Esophagus squamous epithelium (tissue), 5 donors: ENCODE results near the gene PSMG4. TPM values are rescaled to one million over a fixed set of nuclear protein-coding genes. Genes with fewer than 3 reads are reported as not detected.

Experiments
- DNase-seq: peaks from one replicate; lab custom pipeline; 2025; lab: John Stamatoyannopoulos, UW
- H3K27ac ChIP-seq, 4 donors: fragments of 200-600 bp; sonication (generic); one replicate each; pipeline ENCODE4 v1.5.1; 2016 to 2019; ENCODE audit warnings: mild to moderate bottlenecking in 1 of 4
- H3K27me3 ChIP-seq, 4 donors: fragments of 200-600 bp; sonication (generic); 1 replicate in 3 of 4; 2 replicates in 1 of 4; pipeline versions ENCODE4 v1.5.1 to v1.6.0; 2017 to 2021; ENCODE audit warnings: antibody characterized with exemption in 1 of 4
- H3K36me3 ChIP-seq, 3 donors: fragments of 200-600 bp; sonication (generic); one replicate each; pipeline ENCODE4 v1.5.1; 2016 to 2019
- H3K4me1 ChIP-seq, 3 donors: fragments of 200-600 bp; sonication (generic); one replicate each; pipeline ENCODE4 v1.5.1; 2017 to 2019
- H3K4me3 ChIP-seq, 4 donors: fragments of 200-600 bp; sonication (generic); 1 replicate in 3 of 4; 2 replicates in 1 of 4; pipeline ENCODE4 v1.5.1; 2016 to 2019; ENCODE audit warnings: mild to moderate bottlenecking in 2 of 4, moderate library complexity in 1 of 4
- H3K9me3 ChIP-seq, 3 donors: fragments of 200-600 bp; sonication (generic); one replicate each; pipeline ENCODE4 v1.5.1; 2016 to 2019
- POLR2A ChIP-seq, 4 donors: fragments of 450-650 bp; IDR thresholded peaks; one replicate each; pipeline ENCODE4 v1.6.1; 2017; ENCODE audit warnings: antibody characterized with exemption in 4 of 4, mild to moderate bottlenecking in 4 of 4, moderate library complexity in 3 of 4
- WGBS, 2 donors: methylation state at CpG; one replicate each; pipeline ENCODE4 v1.1.5; 2018; 5-methylcytosine and 5-hydroxymethylcytosine counted together
- intact Hi-C: fragments of 100-400 bp; cut with DNase I; formaldehyde crosslinking; loops from one replicate; pipeline ENCODE4 v1.15.0; 2022
- total RNA-seq, 4 donors: library from RNA; depleted of rRNA; stranded (reverse); fragments of >200 nt; gene quantifications; one replicate each; pipeline ENCODE4 v1.1.0, GENCODE V29; 2016
- TF ChIP-seq, protein P1 (sequence below), 6 experiments: fragments of 450-650 bp in 4 of 6; fragments of 200-600 bp in 2 of 6; sonication (generic) in 2 of 6; IDR thresholded peaks; one replicate each; pipeline ENCODE4 v1.5.1; 2016 to 2019; ENCODE audit warnings: antibody characterized with exemption in 6 of 6, mild to moderate bottlenecking in 4 of 6, moderate library complexity in 4 of 6
- donor health status: DM: yes; HTN: yes; CAD: no.

PSMG4 gene
- total RNA-seq, 4 donors from 2014 or later: 9.4 to 36.0 (median 14.9) TPM

DNA sequence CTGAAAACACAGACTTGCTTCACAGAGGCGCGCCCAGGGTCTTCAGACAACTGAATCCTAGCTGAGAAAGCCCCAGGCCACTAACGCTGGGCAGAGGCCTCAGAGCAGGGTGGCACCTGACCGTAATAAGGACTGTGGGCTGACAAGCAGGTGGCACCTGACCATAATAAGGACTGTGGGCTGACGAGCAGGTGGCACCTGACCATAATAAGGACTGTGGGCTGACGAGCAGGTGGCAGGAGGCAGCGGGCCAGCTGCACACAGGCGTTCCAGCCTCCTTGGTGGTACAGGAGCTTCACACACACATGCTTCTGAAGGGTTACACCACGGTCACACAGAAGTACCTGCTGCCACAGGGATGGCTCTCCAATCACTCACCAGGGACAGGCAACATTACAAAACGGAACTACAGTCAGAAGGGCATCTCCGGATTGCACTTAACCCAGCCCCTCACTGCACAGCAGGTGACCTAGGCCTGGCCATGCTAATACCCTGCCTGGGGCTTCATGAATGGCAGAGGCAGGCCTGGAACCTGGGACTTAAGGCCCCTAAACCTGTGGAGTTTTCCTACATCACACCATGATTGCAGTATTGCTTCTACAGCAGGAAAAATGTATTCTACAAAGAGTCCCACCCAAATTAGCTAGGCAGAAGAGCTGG is 50.8 kb downstream of the PSMG4 start:
- WGBS, 2 donors: 82 to 88% methylated on average over 7 to 11 of the region's 11 CpGs
- TF ChIP-seq POLR2A (IDR thresholded peaks at IDR 0.05): no peak
- TF ChIP-seq, protein P1, sequence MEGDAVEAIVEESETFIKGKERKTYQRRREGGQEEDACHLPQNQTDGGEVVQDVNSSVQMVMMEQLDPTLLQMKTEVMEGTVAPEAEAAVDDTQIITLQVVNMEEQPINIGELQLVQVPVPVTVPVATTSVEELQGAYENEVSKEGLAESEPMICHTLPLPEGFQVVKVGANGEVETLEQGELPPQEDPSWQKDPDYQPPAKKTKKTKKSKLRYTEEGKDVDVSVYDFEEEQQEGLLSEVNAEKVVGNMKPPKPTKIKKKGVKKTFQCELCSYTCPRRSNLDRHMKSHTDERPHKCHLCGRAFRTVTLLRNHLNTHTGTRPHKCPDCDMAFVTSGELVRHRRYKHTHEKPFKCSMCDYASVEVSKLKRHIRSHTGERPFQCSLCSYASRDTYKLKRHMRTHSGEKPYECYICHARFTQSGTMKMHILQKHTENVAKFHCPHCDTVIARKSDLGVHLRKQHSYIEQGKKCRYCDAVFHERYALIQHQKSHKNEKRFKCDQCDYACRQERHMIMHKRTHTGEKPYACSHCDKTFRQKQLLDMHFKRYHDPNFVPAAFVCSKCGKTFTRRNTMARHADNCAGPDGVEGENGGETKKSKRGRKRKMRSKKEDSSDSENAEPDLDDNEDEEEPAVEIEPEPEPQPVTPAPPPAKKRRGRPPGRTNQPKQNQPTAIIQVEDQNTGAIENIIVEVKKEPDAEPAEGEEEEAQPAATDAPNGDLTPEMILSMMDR (IDR thresholded peaks at IDR 0.05): no peak
- Histone ChIP-seq H3K27me3 (no peaks in the 10 kb centered on the region), H3K9me3 (no peaks in the 10 kb centered on the region), H3K27ac (no peak overlapping the region), H3K36me3 (peaks cover 0 to 51% (median 12%) of the 10 kb centered on the region in 3 donors), H3K4me1 (peaks cover 0 to 16% (median 0%) of the 10 kb centered on the region in 3 donors), H3K4me3 (no peak overlapping the region)
- DNase-seq: no peak
- intact Hi-C loops: no loop called here

DNA sequence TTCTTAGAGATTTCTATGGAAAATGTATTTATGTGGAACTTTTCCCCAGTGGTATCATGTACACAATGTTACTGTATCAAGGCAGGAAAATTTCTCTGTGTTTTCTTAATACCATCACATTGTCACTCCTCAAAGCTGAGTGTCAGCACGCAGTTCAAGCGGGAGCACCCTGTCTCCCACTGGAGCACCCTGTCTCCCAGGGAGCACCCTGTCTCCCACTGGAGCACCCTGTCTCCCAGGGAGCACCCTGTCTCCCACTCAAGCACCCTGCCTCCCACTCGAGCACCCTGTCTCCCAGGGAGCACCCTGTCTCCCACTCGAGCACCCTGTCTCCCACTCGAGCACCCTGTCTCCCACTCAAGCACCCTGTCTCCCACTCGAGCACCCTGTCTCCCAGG is 51.3 kb downstream of the PSMG4 start:
- TF ChIP-seq, protein P1 (IDR thresholded peaks at IDR 0.05): no peak
- TF ChIP-seq POLR2A (IDR thresholded peaks at IDR 0.05): no peak
- no peak for DNase-seq
- H3K36me3 ChIP-seq: peaks cover 0 to 51% (median 14%) of the 10 kb centered on the region in 3 donors
- H3K4me3 ChIP-seq: no peak overlapping the region
- no peak overlapping the region for H3K27ac ChIP-seq
- no peaks in the 10 kb centered on the region for H3K27me3 ChIP-seq
- intact Hi-C loops: no loop called here
- H3K4me1 ChIP-seq: peaks cover 0 to 16% (median 0%) of the 10 kb centered on the region in 3 donors
- 75 to 88% methylated on average over 6 of the region's 6 CpGs for WGBS, 2 donors
- H3K9me3 ChIP-seq: no peaks in the 10 kb centered on the region

DNA sequence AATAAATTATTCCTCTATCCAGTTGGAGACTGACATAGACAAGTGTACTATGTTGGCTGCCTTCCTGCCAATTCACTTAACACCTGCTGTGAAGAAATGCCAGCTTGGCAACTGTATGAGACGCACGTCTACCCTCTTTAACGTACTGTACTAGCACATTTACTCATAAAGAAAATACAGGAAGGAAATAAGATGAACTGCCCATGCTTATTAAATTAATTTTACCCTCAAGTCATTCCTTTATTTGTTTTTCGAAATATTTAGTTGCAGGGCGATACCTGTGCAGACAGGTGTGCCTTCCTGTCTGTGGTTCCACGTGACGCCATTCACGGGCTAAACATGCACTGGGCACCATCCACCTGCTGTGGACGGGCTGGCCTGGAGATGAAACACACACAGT is 52.0 kb downstream of the PSMG4 start:
- H3K27ac ChIP-seq: no peak overlapping the region
- H3K36me3 ChIP-seq: peaks cover 0 to 51% (median 17%) of the 10 kb centered on the region in 3 donors
- no peak overlapping the region for H3K4me3 ChIP-seq
- TF ChIP-seq, protein P1 (IDR thresholded peaks at IDR 0.05): no peak
- TF ChIP-seq POLR2A (IDR thresholded peaks at IDR 0.05): no peak
- no peaks in the 10 kb centered on the region for H3K27me3 ChIP-seq
- no peak for DNase-seq
- 46 to 56% methylated on average over 5 to 8 of the region's 9 CpGs for WGBS, 2 donors
- H3K9me3 ChIP-seq: no peaks in the 10 kb centered on the region
- H3K4me1 ChIP-seq: peaks cover 0 to 16% (median 0%) of the 10 kb centered on the region in 3 donors
- intact Hi-C loops: no loop called here

DNA sequence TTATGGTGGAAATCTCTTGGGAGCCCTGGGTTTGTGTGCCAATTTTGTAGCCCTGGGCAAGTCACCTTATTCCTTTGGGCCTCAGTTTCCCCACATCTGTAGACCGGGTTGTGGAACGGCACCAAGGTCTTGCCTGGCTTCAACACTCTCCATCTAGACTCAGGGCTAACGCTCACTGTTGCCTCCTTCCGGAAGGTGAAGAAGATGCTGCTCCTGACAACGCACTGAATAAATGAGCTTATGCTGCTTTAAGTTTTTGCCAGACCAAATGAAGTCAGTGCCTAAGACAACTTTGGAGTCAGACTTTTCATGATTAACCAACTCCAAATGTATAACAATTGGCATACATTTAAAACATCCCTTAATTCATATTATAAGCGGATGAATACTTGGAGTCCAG is 53.1 kb downstream of the PSMG4 start:
- WGBS, 2 donors: 96 to 97% methylated on average over 6 of the region's 6 CpGs

More for the DNA sequence above, 53.1 kb downstream of the PSMG4 start:
- no peak overlapping the region for H3K4me3 ChIP-seq
- TF ChIP-seq, protein P1 (IDR thresholded peaks at IDR 0.05): no peak
- no peak for TF ChIP-seq POLR2A (IDR thresholded peaks at IDR 0.05)
- intact Hi-C loops: no loop called here
- H3K27me3 ChIP-seq: no peaks in the 10 kb centered on the region
- H3K27ac ChIP-seq: no peak overlapping the region
- peaks cover 0 to 16% (median 0%) of the 10 kb centered on the region in 3 donors for H3K4me1 ChIP-seq
- no peaks in the 10 kb centered on the region for H3K9me3 ChIP-seq
- DNase-seq: no peak
- peaks cover 0 to 51% (median 11%) of the 10 kb centered on the region in 3 donors for H3K36me3 ChIP-seq
